CD4-positive, alpha-beta T cell treated with Interleukin-6 at 100 ng/mL for 8 hours (primary cell): Measurements from ENCODE around the gene ANXA9.

Experiments
- DNase-seq: peaks from one replicate; pipeline ENCODE4 v3.0.0-alpha.2; 2020; ENCODE audit warnings: mixed read lengths, low spot score

The ANXA9 gene

GRCh38 chr1:150981805-150982712 lies at the start of gene ANXA9:
ANXA9 (plus strand) TSS chr1:150982292; CDS start chr1:150983106, 814 bp downstream.
- no peak for DNase-seq

GRCh38 chr1:150944856-150945255 lies 37.2 kb upstream of the ANXA9 start:
- DNase-seq: no peak

GRCh38 chr1:150954708-150955107 lies 27.4 kb upstream of the ANXA9 start:
- no peak for DNase-seq

- no peak for DNase-seq
Observed at GRCh38 chr1:150955280-150955679, 26.8 kb upstream of the ANXA9 start.

GRCh38 chr1:150957666-150958065 lies 24.4 kb upstream of the ANXA9 start:
- no peak for DNase-seq

- no peak for DNase-seq
Observed at GRCh38 chr1:150960646-150961045, 21.4 kb upstream of the ANXA9 start.

- no peak for DNase-seq
Observed at GRCh38 chr1:150961756-150962155, 20.3 kb upstream of the ANXA9 start.

GRCh38 chr1:150963321-150964163 lies 18.6 kb upstream of the ANXA9 start:
- DNase-seq: no peak

- no peak for DNase-seq
Observed at GRCh38 chr1:150964164-150964489, 18.0 kb upstream of the ANXA9 start.

GRCh38 chr1:150965605-150966004 lies 16.5 kb upstream of the ANXA9 start:
- DNase-seq: no peak

- no peak for DNase-seq
Observed at GRCh38 chr1:150966011-150966410, 16.1 kb upstream of the ANXA9 start.

- DNase-seq: no peak
Observed at GRCh38 chr1:150967936-150968335, 14.2 kb upstream of the ANXA9 start.

- DNase-seq: no peak
Observed at GRCh38 chr1:150968491-150968890, 13.6 kb upstream of the ANXA9 start.

- no peak for DNase-seq
Observed at GRCh38 chr1:150969626-150970025, 12.5 kb upstream of the ANXA9 start.

- DNase-seq: no peak
Observed at GRCh38 chr1:150970808-150971582, 11.1 kb upstream of the ANXA9 start.

- DNase-seq: no peak
Observed at GRCh38 chr1:150971583-150972416, 10.3 kb upstream of the ANXA9 start.

GRCh38 chr1:150972417-150972940 lies 9.6 kb upstream of the ANXA9 start:
- DNase-seq: no peak

GRCh38 chr1:150973258-150973835 lies 8.7 kb upstream of the ANXA9 start:
- no peak for DNase-seq

GRCh38 chr1:150973836-150974579 lies 8.1 kb upstream of the ANXA9 start:
- peak; percentile 29 for DNase-seq
